ENCODE results near the gene PDLIM4.

PDLIM4 gene

GRCh38 chr5:132261881-132262845 lies 4.7 kb downstream of the PDLIM4 start:
- DNase-seq (ENCODE audit: extremely low spot score) = no peak
- POLR2A ChIA-PET = interaction anchor here (0.7 to 3.5 kb wide), 3 partner anchors 31 to 104 kb away, joined by 3 to 19 read pairs (median 3); partner anchors contain the start of gene SLC22A4
- TF ChIP-seq PKNOX1 (IDR thresholded peaks at IDR 0.05) (no peak), BHLHE40 (IDR thresholded peaks at IDR 0.05; ENCODE audit: borderline replicate concordance) (no peak), FOXK2 (IDR thresholded peaks at IDR 0.05) (no peak), L3MBTL2 (conservative IDR thresholded peaks at IDR 0.05) (no peak), ELF4 (IDR thresholded peaks at IDR 0.05) (no peak), LEF1 (IDR thresholded peaks at IDR 0.05; ENCODE audit: borderline replicate concordance) (no peak), TARDBP (IDR thresholded peaks at IDR 0.05) (no peak), ARNT (IDR thresholded peaks at IDR 0.05) (no peak), SUZ12 (IDR thresholded peaks at IDR 0.05) (no peak), FOXM1 (IDR thresholded peaks at IDR 0.05; ENCODE audit: borderline replicate concordance) (no peak), CTBP1 (IDR thresholded peaks at IDR 0.05; ENCODE audit: borderline replicate concordance) (no peak)
- CTCF ChIA-PET = interaction anchor here (3.1 kb wide), 1 partner anchor 10 kb away, joined by 10 read pairs; no protein-coding TSS in a partner anchor

GRCh38 chr5:132262882-132263547 lies 5.5 kb downstream of the PDLIM4 start:
- TF ChIP-seq CTBP1 (IDR thresholded peaks at IDR 0.05; ENCODE audit: borderline replicate concordance) (no peak), NFRKB (IDR thresholded peaks at IDR 0.05) (no peak), FOXK2 (IDR thresholded peaks at IDR 0.05) (no peak), LEF1 (IDR thresholded peaks at IDR 0.05; ENCODE audit: borderline replicate concordance) (no peak)
- DNase-seq (ENCODE audit: extremely low spot score) = no peak
- ChIA-PET POLR2A (interaction anchor here (1.1 to 3.5 kb wide), 2 partner anchors 30 to 103 kb away, joined by 3 to 19 read pairs; partner anchors contain the start of gene SLC22A4), CTCF (interaction anchor here (3.1 kb wide), 1 partner anchor 10 kb away, joined by 10 read pairs; no protein-coding TSS in a partner anchor)

GRCh38 chr5:132263548-132264261 lies 6.2 kb downstream of the PDLIM4 start:
- DNase-seq (ENCODE audit: extremely low spot score) = no peak
- no peak for TF ChIP-seq FOXK2 (IDR thresholded peaks at IDR 0.05)
- CTCF ChIA-PET = interaction anchor here (0.7 to 3.1 kb wide), 2 partner anchors 9 to 51 kb away, joined by 3 to 10 read pairs; no protein-coding TSS in a partner anchor
- POLR2A ChIA-PET = interaction anchor here (3.5 kb wide), 1 partner anchor 29 kb away, joined by 19 read pairs; the partner anchor contains the start of gene SLC22A4

GRCh38 chr5:132264546-132265335 lies 7.2 kb downstream of the PDLIM4 start:
- no peak for TF ChIP-seq ELF4 (IDR thresholded peaks at IDR 0.05)
- TF ChIP-seq NFRKB (IDR thresholded peaks at IDR 0.05) = no peak
- TF ChIP-seq ZNF384 (IDR thresholded peaks at IDR 0.05) = no peak
- POLR2A ChIA-PET = interaction anchor here (3.5 kb wide), 1 partner anchor 28 kb away, joined by 19 read pairs; the partner anchor contains the start of gene SLC22A4
- CTCF ChIA-PET = interaction anchor here (0.7 to 3.1 kb wide), 3 partner anchors 8 to 52 kb away, joined by 3 to 10 read pairs (median 3); no protein-coding TSS in a partner anchor
- DNase-seq (ENCODE audit: extremely low spot score) = no peak

- ChIA-PET CTCF (interaction anchor here (1.2 kb wide), 1 partner anchor 10 kb away, joined by 3 read pairs; no protein-coding TSS in a partner anchor), POLR2A (interaction anchor here (1.0 to 3.5 kb wide), 2 partner anchors 28 kb away, joined by 3 to 19 read pairs; partner anchors contain the start of gene SLC22A4)
- TF ChIP-seq PKNOX1 (IDR thresholded peaks at IDR 0.05) = peak; percentile 80
- no peak for TF ChIP-seq FOXK2 (IDR thresholded peaks at IDR 0.05)
- DNase-seq (ENCODE audit: extremely low spot score) = no peak
Observed at GRCh38 chr5:132265336-132266030, 8.0 kb downstream of the PDLIM4 start.

GRCh38 chr5:132266031-132266835 lies 8.7 kb downstream of the PDLIM4 start:
- no peak for DNase-seq (ENCODE audit: extremely low spot score)
- ChIA-PET POLR2A (interaction anchor here (1.0 kb wide), 1 partner anchor 27 kb away, joined by 3 read pairs; no protein-coding TSS in a partner anchor), CTCF (no interaction called here)
- no peak for TF ChIP-seq L3MBTL2 (conservative IDR thresholded peaks at IDR 0.05)
- TF ChIP-seq SUZ12 (IDR thresholded peaks at IDR 0.05) = no peak
- TF ChIP-seq BHLHE40 (IDR thresholded peaks at IDR 0.05; ENCODE audit: borderline replicate concordance) = no peak
- TF ChIP-seq FOXA1 (IDR thresholded peaks at IDR 0.05) = no peak
- TF ChIP-seq FOXM1 (IDR thresholded peaks at IDR 0.05; ENCODE audit: borderline replicate concordance) = no peak
- TF ChIP-seq ELF4 (IDR thresholded peaks at IDR 0.05) = no peak
- TF ChIP-seq PKNOX1 (IDR thresholded peaks at IDR 0.05) = no peak
- TF ChIP-seq SP1 (IDR thresholded peaks at IDR 0.05) = no peak
- TF ChIP-seq LEF1 (IDR thresholded peaks at IDR 0.05; ENCODE audit: borderline replicate concordance) = no peak
- TF ChIP-seq CTBP1 (IDR thresholded peaks at IDR 0.05; ENCODE audit: borderline replicate concordance) = no peak
- no peak for TF ChIP-seq ARNT (IDR thresholded peaks at IDR 0.05)
- no peak for TF ChIP-seq TARDBP (IDR thresholded peaks at IDR 0.05)
- no peak for TF ChIP-seq FOXK2 (IDR thresholded peaks at IDR 0.05)
- no peak for TF ChIP-seq NFRKB (IDR thresholded peaks at IDR 0.05)
- no peak for TF ChIP-seq HDGF (IDR thresholded peaks at IDR 0.05; ENCODE audit: borderline replicate concordance)

Data from HEK293T (cell line).